ENCODE data around the gene PACRG. TPM values are rescaled to one million over a fixed set of nuclear protein-coding genes. Genes with fewer than 3 reads are reported as not detected.

The PACRG gene
- total RNA-seq, 1 experiment from 2014 or later = 0.26 TPM

GRCh38 chr6:162773996-162774395 is 46.2 kb downstream of the PACRG start:
- H3K14ac ChIP-seq (ENCODE audit: insufficient read depth, low read length) = no peak overlapping the region
- no CpG with 5 or more reads among the region's 3 CpGs for WGBS (ENCODE audit: extremely low coverage, insufficient read length, low lambda C conversion rate)
- no peaks in the 10 kb centered on the region for H3K4me1 Mint-ChIP-seq
- no peaks in the 10 kb centered on the region for H3K36me3 Mint-ChIP-seq (ENCODE audit: insufficient read depth in 1 of 3, low read depth in 3 of 3)
- H3K18ac ChIP-seq (ENCODE audit: insufficient read length, low read depth, low read length) = no peak overlapping the region
- H3K4me1 ChIP-seq (ENCODE audit: insufficient read depth, low read length) = no peaks in the 10 kb centered on the region
- H3K9ac ChIP-seq (ENCODE audit: extremely low read depth, insufficient read length, low read length) = no peak overlapping the region
- no peak overlapping the region for H3K4me3 Mint-ChIP-seq
- no peaks in the 10 kb centered on the region for H4K20me1 ChIP-seq (ENCODE audit: control insufficient read depth, insufficient read depth, insufficient read length)
- no peak overlapping the region for H3K23ac ChIP-seq (ENCODE audit: insufficient read length, low read depth, low read length)
- H3K79me1 ChIP-seq (ENCODE audit: insufficient read depth, low read depth, low read length, poor library complexity, severe bottlenecking) = no peaks in the 10 kb centered on the region
- no peaks in the 10 kb centered on the region for H3K27me3 ChIP-seq (ENCODE audit: insufficient read depth, low read length)
- H3K9me3 Mint-ChIP-seq = no peaks in the 10 kb centered on the region
- no peak overlapping the region for H3K56ac ChIP-seq (ENCODE audit: insufficient read length, low read depth, low read length)
- TF ChIP-seq CTCF (conservative IDR thresholded peaks at IDR 0.05) = no peak
- no peak overlapping the region; a peak in 1 of 7 replicates for H3K27ac Mint-ChIP-seq
- H3K79me2 ChIP-seq (ENCODE audit: insufficient read depth, low read length) = no peaks in the 10 kb centered on the region
- H2AK5ac ChIP-seq (ENCODE audit: insufficient read length, low read length) = no peak overlapping the region
- no peak overlapping the region for H3K4me2 ChIP-seq (ENCODE audit: insufficient read depth, insufficient read length, low read length)
- no peak overlapping the region for H3T11ph ChIP-seq (ENCODE audit: low read length)
- no peaks in the 10 kb centered on the region for H3K23me2 ChIP-seq (ENCODE audit: insufficient read length, low read depth, low read length, poor library complexity, severe bottlenecking)
- H2AFZ ChIP-seq (ENCODE audit: low read length) = no peak overlapping the region
- no peak overlapping the region for H3K4ac ChIP-seq (ENCODE audit: low read depth, low read length)
- no peak overlapping the region for H2BK12ac ChIP-seq (ENCODE audit: insufficient read length, low read depth, low read length)
- H4K5ac ChIP-seq (ENCODE audit: insufficient read length, low read depth, low read length) = no peak overlapping the region
- no peak overlapping the region for H2BK20ac ChIP-seq (ENCODE audit: low read depth, low read length, poor library complexity, severe bottlenecking)
- H3K27me3 Mint-ChIP-seq (ENCODE audit: low read depth) = no peaks in the 10 kb centered on the region
- no peak overlapping the region for H3K27ac ChIP-seq (ENCODE audit: insufficient read length, low read depth, low read length)
- H4K8ac ChIP-seq (replicated peaks; ENCODE audit: insufficient read length, low read depth, low read length) = no peak overlapping the region
- DNase-seq = no peak
- H2BK5ac ChIP-seq (ENCODE audit: insufficient read length, low read length) = no peak overlapping the region
- H4K91ac ChIP-seq (ENCODE audit: insufficient read length, low read depth, low read length) = no peak overlapping the region
- H2BK15ac ChIP-seq (ENCODE audit: low read depth, low read length) = no peak overlapping the region
- no peaks in the 10 kb centered on the region for H3K9me3 ChIP-seq (ENCODE audit: control insufficient read depth, low read depth, low read length)
- H2BK120ac ChIP-seq (ENCODE audit: low read depth, low read length, poor library complexity, severe bottlenecking) = no peak overlapping the region
